NT2/D1 (cell line): ENCODE data around the gene RBP2.

ENCODE experiments used
- SUZ12 ChIP-seq: IDR thresholded peaks from 2 replicates; pipeline ENCODE4 v1.6.1; 2011; ENCODE audit not compliant: insufficient read length, insufficient read depth; ENCODE audit errors: extremely low read depth
- YY1 ChIP-seq: IDR thresholded peaks from 2 replicates; pipeline ENCODE4 v1.6.1; 2011; ENCODE audit not compliant: insufficient read length, insufficient read depth
- ZNF274 ChIP-seq: IDR thresholded peaks from 2 replicates; pipeline ENCODE4 v1.6.1; 2011; ENCODE audit warnings: mild to moderate bottlenecking, low read depth, low read length

DNA sequence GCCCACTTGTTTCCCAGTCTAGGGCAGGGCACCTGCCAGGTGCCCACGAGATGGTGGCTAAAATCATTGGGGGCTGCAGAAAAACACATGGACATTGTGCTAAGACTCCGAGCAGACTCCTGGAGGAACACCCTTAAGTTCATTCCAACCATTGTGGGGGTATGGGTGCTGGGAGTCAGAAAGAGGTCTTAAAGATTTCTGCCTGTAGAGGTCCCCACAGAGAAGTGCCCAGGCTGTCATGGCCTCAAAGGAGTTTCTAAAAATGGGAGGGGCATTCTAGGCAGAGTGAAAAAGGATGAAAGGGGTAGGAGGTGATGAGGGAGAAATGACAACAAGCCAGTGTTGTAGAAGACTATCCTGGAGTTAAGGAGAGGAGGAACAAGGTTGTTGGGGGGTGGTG lies 46.1 kb upstream of the RBP2 start:
- TF ChIP-seq ZNF274: no peak
- TF ChIP-seq YY1: no peak
- TF ChIP-seq SUZ12: no peak
